ENCODE measurements around the gene UQCRQ. TPM values are rescaled to one million over a fixed set of nuclear protein-coding genes. Genes with fewer than 3 reads are reported as not detected.

Gene UQCRQ
- total and polyA plus RNA-seq, 3 donors from 2014 or later: 154 to 171 (median 167) TPM

DNA sequence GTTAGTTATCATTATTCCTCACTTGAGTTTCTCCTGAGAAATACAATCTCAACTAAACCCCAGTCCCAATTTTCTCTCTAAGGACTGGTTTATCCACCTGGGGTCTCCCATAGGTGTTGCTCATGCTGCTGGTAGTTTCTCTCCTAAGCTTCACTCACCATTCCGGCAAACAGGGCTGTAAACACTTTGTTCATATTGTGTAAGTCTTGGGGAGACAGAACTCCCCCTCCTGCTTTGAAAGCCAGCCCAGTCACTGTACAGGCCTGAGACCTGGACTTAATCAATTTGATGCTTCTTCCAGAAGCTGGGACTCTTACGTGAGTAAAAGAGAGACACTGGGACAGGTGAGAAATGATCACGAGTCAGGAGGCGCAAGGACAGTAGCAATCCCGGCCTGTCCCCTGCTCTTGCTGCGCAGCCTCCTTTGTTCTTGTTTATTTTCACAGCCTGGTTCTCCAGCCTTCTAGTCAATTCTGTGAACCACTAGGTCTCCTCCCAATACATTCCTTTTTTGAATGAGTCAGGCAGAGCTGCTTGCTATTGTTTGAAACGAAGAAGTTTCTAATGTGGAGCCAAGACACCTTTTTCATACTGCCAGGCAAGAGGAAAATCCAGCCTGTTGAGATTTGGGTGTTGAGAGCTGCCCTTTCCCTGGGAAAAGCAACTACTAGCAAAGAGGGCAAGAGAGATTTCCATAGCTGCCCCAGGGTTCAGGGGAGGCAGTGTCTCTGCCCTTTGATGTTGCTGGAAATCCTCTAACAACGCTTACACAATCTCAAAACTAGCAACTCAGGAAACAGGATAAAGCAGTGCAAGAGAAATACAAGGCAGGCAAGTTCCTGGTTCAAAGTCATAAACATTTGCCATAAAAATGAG lies 26.8 kb upstream of the UQCRQ start:
- intact Hi-C loops (cut with DNase I; ENCODE audit: low total_unique reads): no loop called here
- Histone ChIP-seq H3K4me1 (no peaks in the 10 kb centered on the region), H3K9me3 (no peaks in the 10 kb centered on the region), H3K4me3 (no peak overlapping the region), H3K27me3 (no peaks in the 10 kb centered on the region), H3K27ac (peak overlapping the region in 1 of 2 donors; percentile 31), H3K36me3 (ENCODE audit: low read depth, missing control alignments) (no peaks in the 10 kb centered on the region)
- TF ChIP-seq, protein P1, sequence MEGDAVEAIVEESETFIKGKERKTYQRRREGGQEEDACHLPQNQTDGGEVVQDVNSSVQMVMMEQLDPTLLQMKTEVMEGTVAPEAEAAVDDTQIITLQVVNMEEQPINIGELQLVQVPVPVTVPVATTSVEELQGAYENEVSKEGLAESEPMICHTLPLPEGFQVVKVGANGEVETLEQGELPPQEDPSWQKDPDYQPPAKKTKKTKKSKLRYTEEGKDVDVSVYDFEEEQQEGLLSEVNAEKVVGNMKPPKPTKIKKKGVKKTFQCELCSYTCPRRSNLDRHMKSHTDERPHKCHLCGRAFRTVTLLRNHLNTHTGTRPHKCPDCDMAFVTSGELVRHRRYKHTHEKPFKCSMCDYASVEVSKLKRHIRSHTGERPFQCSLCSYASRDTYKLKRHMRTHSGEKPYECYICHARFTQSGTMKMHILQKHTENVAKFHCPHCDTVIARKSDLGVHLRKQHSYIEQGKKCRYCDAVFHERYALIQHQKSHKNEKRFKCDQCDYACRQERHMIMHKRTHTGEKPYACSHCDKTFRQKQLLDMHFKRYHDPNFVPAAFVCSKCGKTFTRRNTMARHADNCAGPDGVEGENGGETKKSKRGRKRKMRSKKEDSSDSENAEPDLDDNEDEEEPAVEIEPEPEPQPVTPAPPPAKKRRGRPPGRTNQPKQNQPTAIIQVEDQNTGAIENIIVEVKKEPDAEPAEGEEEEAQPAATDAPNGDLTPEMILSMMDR (IDR thresholded peaks at IDR 0.05): no peak
- TF ChIP-seq POLR2A (IDR thresholded peaks at IDR 0.05): no peak
- WGBS, 2 donors: 79 to 88% methylated on average over 8 of the region's 8 CpGs
- no peak for DNase-seq

DNA sequence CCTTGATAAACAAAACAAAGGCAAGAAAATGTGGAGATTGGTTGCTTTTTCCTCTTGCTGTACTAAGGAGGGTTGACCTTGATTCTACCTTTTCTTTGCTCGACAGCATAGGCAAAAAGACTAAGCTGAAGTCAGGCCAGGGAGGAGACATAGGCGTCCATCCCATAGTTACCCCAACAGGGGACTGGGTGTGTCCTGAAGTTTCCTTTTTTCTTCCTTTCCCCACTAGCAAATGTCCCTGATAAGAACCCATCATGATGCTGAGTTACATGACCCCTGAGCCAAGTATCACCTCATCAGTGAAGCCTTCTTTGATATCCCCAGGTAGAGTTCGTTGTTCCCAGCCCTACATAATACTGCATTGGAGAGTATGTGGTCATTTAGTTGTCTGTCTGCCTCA lies 26.1 kb upstream of the UQCRQ start:
- no peak overlapping the region for H3K27ac ChIP-seq
- no peaks in the 10 kb centered on the region for H3K36me3 ChIP-seq (ENCODE audit: low read depth, missing control alignments)
- 75 to 79% methylated on average over 3 of the region's 3 CpGs for WGBS, 2 donors
- H3K4me1 ChIP-seq: no peaks in the 10 kb centered on the region
- no peak overlapping the region for H3K4me3 ChIP-seq
- no peak for DNase-seq
- H3K9me3 ChIP-seq: no peaks in the 10 kb centered on the region
- intact Hi-C loops (cut with DNase I; ENCODE audit: low total_unique reads): no loop called here
- no peak for TF ChIP-seq POLR2A (IDR thresholded peaks at IDR 0.05)
- TF ChIP-seq, protein P1 (IDR thresholded peaks at IDR 0.05): no peak
- no peaks in the 10 kb centered on the region for H3K27me3 ChIP-seq

GRCh38 chr5:132840896-132841295 lies 25.5 kb upstream of the UQCRQ start:
- intact Hi-C loops (cut with DNase I; ENCODE audit: low total_unique reads): no loop called here

GRCh38 chr5:132841305-132841704 lies 25.1 kb upstream of the UQCRQ start:
- intact Hi-C loops (cut with DNase I; ENCODE audit: low total_unique reads): no loop called here
- WGBS, 2 donors: 88 to 92% methylated on average over 4 of the region's 4 CpGs
- no peak for DNase-seq
- Histone ChIP-seq H3K9me3 (no peaks in the 10 kb centered on the region), H3K36me3 (ENCODE audit: low read depth, missing control alignments) (no peaks in the 10 kb centered on the region), H3K4me3 (no peak overlapping the region), H3K27me3 (no peaks in the 10 kb centered on the region), H3K4me1 (no peaks in the 10 kb centered on the region), H3K27ac (no peak overlapping the region)
- TF ChIP-seq POLR2A (IDR thresholded peaks at IDR 0.05): no peak
- TF ChIP-seq, protein P1 (IDR thresholded peaks at IDR 0.05): no peak

More at GRCh38 chr5:132840896-132841295, 25.5 kb upstream of the UQCRQ start:
- no peak overlapping the region for H3K4me3 ChIP-seq
- 31 to 55% methylated on average over 1 of the region's 1 CpG for WGBS, 2 donors
- no peaks in the 10 kb centered on the region for H3K27me3 ChIP-seq
- H3K27ac ChIP-seq: no peak overlapping the region
- TF ChIP-seq, protein P1 (IDR thresholded peaks at IDR 0.05): no peak
- no peak for TF ChIP-seq POLR2A (IDR thresholded peaks at IDR 0.05)
- DNase-seq: no peak
- no peaks in the 10 kb centered on the region for H3K36me3 ChIP-seq (ENCODE audit: low read depth, missing control alignments)
- no peaks in the 10 kb centered on the region for H3K4me1 ChIP-seq
- H3K9me3 ChIP-seq: no peaks in the 10 kb centered on the region

All from testis (tissue), 3 donors.